Erythroblast (primary cell): ENCODE data around the gene SCN3A.

ENCODE experiments used
- DNase-seq, 2 experiments: peaks; one replicate each; lab custom pipeline; 2025; lab: John Stamatoyannopoulos, UW
- GATA1 ChIP-seq: IDR thresholded peaks from 2 replicates; pipeline ENCODE4 v1.6.1; 2011; ENCODE audit warnings: low read depth, mild to moderate bottlenecking, control low read depth, low read length, moderate library complexity
- POLR2A ChIP-seq: IDR thresholded peaks from 2 replicates; pipeline ENCODE4 v1.6.1; 2011; ENCODE audit warnings: mild to moderate bottlenecking, low read length

Gene SCN3A

GRCh38 chr2:165163761-165164160 is 40.1 kb downstream of the SCN3A start:
- TF ChIP-seq GATA1 (no peak), POLR2A (no peak)
- no peak for DNase-seq

- no peak for DNase-seq
- TF ChIP-seq GATA1, result no peak
- TF ChIP-seq POLR2A, result no peak
Measured at GRCh38 chr2:165162466-165162865, 41.4 kb downstream of the SCN3A start.

- TF ChIP-seq POLR2A, result no peak
- no peak for TF ChIP-seq GATA1
- no peak for DNase-seq
Measured at GRCh38 chr2:165161510-165161909, 42.3 kb downstream of the SCN3A start.

GRCh38 chr2:165157160-165157559 is 46.7 kb downstream of the SCN3A start:
- no peak for DNase-seq
- TF ChIP-seq GATA1 (no peak), POLR2A (no peak)

GRCh38 chr2:165155152-165155551 is 48.7 kb downstream of the SCN3A start:
- TF ChIP-seq GATA1 (no peak), POLR2A (no peak)

GRCh38 chr2:165149439-165149838 is 54.4 kb downstream of the SCN3A start:
- TF ChIP-seq GATA1 (no peak), POLR2A (no peak)
- DNase-seq, result no peak

More at GRCh38 chr2:165155152-165155551, 48.7 kb downstream of the SCN3A start:
- no peak for DNase-seq

GRCh38 chr2:165147186-165148045 is 56.4 kb downstream of the SCN3A start:
- TF ChIP-seq GATA1 (no peak), POLR2A (no peak)
- DNase-seq, result no peak

GRCh38 chr2:165144315-165144714 is 59.5 kb downstream of the SCN3A start:
- TF ChIP-seq GATA1, result no peak
- no peak for TF ChIP-seq POLR2A
- no peak for DNase-seq

GRCh38 chr2:165141601-165142354 is 62.1 kb downstream of the SCN3A start:
- no peak for DNase-seq
- TF ChIP-seq POLR2A (no peak), GATA1 (no peak)

GRCh38 chr2:165126244-165126643 is 77.6 kb downstream of the SCN3A start:
- TF ChIP-seq POLR2A (no peak), GATA1 (no peak)
- no peak for DNase-seq

- DNase-seq, result no peak
- TF ChIP-seq GATA1, result no peak
- TF ChIP-seq POLR2A, result no peak
Measured at GRCh38 chr2:165122521-165122920, 81.3 kb downstream of the SCN3A start.

- TF ChIP-seq POLR2A (no peak), GATA1 (no peak)
- no peak for DNase-seq
Measured at GRCh38 chr2:165120740-165121467, 82.9 kb downstream of the SCN3A start.

- DNase-seq, result no peak
- TF ChIP-seq POLR2A (no peak), GATA1 (no peak)
Measured at GRCh38 chr2:165115258-165115657, 88.6 kb downstream of the SCN3A start.

- TF ChIP-seq GATA1 (no peak), POLR2A (no peak)
- DNase-seq, result peak in 1 of 2 experiments; percentile 3
Measured at GRCh38 chr2:165114346-165114939, 89.4 kb downstream of the SCN3A start.
